HG03108 (cell line): ENCODE measurements around the gene PRUNE1.

Experiments
- ATAC-seq: cut with Tn5 transposase; IDR thresholded peaks from one replicate; pipeline ENCODE4 v1.9.1; 2021; ENCODE audit warnings: moderate library complexity; ENCODE audit not compliant: unreplicated experiment

Gene PRUNE1

DNA sequence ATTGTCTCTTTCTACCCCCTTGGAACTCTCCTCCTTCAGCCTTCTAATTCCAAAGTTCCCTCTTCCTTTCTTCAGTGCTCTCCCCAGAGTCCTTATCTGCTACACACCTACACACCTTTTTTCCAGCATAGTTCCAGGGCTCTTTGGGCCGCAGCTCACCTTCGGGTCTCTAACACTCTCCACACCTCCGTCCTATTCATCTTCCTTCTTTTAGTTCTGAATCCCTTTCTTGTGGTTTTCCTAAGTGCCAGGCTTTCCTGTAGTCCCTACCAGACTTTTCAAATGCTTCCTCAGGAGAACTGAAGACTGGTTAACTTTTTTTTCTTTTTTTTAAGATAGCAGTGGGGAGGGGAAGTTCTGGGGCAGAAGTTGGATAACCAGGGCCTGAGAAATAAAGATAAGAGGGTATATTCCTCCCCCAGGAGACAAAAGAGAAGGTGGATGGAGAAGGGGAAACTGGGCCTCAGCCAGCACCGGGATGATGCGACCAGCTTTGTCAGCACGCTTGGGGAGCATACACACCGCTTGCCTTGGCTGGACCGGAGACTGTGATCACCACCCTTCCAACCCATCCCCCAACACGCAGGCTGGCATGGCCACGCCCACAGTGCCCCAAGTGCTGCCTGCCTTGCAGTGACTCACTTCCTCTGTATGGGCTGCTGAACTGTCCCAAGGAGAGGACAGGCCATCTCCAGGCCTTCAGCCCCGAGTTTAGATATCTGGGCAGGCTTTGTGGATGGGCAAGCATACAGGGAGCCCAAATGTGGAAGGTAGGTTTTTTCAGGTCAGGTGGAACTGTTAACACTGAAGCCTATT lies 31.2 kb upstream of the PRUNE1 start:
- ATAC-seq, result no peak

DNA sequence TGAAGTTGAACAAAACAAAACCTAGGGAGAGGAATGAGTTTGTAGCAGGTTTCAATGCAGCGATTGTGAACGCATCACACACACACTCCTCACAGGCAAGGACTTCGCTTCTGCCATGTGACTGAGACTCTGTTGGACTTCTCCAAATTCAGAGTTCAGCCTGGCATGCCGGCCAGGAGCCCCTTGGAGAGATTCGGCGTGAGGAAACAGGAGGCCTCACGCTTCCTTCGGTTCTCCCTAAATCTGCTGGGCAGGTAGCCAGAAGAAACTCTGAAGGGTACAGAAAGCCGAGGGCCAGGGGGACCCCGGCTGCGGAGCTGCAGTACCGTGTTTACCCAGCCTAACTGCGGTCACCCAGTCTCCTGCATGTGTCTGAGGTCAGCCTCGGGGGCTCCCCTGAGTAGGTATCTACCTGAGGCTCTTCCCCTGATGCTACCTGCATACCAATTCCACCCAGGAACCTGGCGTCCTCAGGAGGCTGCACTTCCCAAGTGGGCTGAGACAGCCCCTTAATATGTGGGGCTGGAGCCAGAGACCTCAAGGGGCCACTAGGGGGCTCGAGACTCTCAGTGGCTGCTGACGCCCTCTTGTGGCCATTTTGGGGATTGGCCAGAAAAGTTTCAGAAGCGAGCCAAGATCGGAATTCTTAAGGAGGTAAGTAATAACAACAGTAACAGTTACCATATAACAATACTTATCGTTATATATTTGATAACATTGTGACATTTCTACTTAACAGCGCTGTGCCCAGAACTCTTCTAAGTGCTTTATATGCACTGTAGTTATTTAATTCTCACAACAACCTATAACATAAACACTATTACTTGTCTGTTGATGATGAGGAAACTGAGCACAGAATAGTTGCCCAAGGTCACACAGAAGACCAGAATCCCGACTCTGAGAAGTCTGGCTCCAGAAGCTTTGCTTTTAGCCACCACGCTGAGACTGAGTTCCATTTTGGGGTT lies 28.9 kb upstream of the PRUNE1 start:
- ATAC-seq, result peak; percentile 37

DNA sequence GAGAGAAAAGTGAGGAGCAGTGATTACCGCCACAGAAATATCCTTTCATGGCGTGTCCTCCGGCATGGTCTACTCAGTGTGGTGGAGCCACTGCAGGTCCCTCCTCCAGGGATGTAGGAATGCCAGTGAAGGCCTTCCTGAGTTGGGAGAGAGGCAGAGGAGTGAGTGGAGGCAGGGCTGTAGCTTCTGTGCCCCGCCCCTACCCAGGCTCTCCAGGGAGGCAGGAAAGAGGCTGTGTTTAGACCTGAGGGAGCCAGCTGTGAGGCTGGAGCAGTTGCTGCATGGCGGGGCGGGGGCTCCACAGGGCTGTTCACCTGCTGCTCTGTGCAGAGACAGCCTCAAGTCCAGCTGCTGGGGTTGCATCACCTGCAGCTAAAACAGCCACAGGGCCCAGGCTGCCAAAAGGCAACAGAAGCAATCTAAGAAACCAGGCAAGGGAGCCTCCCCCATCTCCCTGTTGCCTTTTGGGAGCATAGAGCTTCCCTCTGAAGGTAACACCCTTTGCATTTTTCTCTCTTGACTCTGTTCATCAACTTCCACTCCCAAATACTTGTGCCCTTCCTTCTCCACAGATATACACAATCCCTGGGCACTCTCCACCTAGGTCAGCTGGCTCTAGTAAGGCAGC lies 27.0 kb upstream of the PRUNE1 start:
- ATAC-seq, result no peak

DNA sequence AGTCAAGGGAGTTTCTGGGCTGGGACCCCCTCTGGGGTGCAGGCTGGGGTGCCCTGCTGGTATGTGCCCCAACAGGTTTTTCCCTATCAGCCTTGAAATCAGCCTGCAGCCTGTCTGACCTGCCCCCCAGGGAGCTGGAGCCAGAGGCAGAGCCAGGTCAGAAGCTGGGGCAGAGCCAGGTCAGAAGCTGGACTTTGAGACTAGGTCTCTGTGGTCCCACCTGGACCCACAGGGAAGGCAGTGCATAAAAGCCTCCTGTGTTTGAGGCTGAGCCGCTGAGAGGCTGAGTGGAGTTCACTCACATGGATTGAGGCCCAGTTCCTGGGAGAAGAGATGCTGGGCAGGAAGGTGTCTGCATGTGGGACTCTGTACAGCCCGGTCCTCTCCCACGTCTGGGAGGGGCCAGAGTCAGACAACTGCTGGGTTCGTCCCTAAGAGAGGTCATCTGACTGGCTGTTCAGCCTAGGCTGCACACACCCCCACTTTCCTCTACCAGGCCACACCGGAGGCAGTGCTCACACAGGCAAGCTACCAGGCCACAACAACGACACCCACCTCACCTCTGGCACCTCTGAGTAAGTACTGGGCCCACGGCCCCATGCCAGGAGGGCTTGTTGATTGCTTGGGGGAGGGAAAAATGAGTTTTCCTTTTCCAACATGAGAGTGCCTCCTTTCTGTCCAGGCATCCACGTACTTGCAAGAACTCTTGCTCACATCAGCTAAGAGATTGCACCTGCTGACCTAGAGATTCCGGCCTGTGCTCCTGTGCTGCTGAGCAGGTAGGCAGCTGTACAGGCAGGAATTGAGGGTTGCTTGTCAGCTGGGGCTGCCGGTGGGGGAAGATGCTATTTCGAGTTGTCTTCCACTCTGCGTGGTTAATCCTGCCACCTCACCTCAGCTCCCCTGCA lies 26.2 kb upstream of the PRUNE1 start, which contains the start of gene ANXA9:
TSS of gene ANXA9 (plus strand) at position 488 of the 908 bp plus-strand sequence. CDS start 814 bp downstream, outside the sequence.
- ATAC-seq, result no peak

DNA sequence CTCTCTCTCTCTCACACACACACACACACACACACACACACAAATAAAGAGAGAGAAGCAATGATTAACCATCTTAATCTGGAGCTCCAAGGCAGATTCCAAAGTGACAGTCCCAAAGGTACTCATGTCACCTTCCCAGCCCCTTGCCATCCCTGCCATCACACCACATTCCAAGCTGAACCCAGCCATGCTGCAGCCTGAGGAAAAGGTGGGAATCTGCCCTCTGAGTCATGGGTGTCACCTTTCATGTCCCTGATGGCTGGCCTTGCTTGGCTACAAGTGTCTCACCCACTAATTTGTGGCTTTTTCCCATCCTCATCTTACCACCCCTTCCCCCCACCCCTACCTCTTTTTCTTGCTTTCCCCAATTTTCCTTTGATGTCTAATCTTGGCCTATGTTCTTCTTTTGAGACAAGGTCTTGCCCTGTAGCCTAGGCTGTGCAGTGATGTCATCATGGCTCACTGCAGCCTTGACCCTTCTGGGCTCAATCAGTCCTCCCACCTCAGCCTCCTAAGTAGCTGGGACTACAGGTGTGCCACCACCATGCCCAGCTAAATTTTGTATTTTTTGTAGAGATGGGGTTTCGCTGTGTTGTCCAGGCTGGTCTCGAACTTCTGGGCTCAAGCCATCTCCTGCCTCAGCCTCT lies 22.9 kb upstream of the PRUNE1 start:
- no peak for ATAC-seq

DNA sequence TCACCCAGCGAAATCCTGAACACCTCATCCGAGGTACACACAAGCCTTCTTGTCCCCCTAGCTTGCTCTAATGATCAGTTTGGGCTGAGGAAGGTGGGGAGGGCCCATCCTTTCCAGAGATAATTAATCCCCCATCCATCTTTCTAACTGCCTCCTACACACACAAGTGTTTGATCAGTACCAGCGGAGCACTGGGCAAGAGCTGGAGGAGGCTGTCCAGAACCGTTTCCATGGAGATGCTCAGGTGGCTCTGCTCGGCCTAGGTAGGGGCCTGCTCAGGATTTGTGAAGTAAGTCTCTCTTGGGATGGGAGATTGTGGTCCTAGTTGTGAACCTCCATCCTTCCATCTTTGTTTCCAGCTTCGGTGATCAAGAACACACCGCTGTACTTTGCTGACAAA lies 20.3 kb upstream of the PRUNE1 start:
- no peak for ATAC-seq

DNA sequence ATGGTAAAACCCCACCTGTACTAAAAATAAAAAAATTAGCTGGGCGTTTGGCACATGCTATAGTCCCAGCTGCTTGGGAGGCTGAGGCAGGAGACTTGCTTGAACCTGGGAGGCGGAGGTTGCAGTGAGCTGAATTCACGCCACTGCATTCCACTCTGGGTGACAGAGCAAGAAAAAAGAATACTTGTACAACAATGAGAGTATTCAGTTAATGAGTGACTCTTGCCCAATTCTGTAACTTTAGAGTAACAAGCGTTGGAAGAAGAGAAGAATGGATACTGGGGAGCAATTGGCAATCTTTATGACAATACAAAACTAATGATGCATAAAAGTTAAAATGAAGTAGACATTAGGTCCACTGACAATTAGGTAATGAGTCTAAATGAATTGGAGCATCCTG lies 15.6 kb upstream of the PRUNE1 start:
- ATAC-seq, result no peak

DNA sequence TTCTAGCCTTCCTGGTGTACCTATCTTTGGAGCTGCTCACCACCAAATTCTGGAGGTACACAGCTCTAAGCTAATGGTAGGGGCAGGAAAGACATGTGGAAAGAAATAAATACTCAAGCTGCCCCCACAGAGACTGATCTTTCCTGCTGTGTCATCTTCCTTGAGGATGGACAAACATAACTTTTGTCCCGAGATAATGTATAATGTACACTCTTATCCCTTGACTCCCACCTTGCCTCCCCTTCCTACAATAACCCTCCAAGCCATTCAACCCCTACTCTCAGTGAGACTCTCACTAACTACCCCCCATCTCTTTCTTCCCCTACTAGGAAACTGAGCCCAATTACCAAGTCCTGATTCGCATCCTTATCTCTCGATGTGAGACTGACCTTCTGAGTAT lies 14.0 kb upstream of the PRUNE1 start:
- ATAC-seq, result no peak

DNA sequence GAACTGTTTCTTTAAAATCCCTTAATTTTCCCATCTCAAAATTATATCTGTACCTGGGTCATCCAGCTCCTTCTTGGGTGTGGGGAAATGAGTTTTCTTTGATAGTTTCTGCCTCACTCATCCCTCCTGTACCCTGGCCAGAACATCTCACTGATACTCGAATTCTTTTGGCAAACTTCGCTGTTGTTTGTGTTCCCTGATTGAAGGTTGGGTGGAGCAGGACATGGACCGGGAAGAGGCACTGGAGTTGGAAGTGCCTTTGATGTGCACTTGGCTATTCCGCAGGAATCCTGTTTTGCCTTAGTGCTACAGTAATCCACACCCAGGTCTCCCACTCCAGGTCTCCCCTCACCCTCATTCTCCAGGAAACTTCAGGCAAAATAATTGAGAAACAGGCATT lies 12.8 kb upstream of the PRUNE1 start:
- ATAC-seq, result no peak

DNA sequence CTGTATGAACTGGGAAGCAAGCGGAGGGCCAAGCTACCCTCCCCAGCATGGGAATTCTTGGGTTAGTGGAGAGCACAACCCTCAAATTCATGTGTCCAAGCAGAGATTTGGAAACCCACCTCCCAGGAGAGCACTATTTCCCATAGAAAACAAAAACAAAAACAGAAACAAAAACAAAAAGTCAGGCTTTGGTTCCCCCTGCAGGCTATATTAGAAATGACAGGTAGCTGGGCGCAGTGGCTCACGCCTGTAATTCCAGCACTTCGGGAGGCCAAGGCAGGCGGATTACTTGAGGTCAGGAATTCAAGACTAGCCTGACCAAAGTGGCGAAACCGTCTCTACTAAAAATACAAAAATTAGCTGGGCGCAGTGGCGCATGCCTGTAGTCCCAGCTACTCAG lies 12.4 kb upstream of the PRUNE1 start:
- no peak for ATAC-seq

DNA sequence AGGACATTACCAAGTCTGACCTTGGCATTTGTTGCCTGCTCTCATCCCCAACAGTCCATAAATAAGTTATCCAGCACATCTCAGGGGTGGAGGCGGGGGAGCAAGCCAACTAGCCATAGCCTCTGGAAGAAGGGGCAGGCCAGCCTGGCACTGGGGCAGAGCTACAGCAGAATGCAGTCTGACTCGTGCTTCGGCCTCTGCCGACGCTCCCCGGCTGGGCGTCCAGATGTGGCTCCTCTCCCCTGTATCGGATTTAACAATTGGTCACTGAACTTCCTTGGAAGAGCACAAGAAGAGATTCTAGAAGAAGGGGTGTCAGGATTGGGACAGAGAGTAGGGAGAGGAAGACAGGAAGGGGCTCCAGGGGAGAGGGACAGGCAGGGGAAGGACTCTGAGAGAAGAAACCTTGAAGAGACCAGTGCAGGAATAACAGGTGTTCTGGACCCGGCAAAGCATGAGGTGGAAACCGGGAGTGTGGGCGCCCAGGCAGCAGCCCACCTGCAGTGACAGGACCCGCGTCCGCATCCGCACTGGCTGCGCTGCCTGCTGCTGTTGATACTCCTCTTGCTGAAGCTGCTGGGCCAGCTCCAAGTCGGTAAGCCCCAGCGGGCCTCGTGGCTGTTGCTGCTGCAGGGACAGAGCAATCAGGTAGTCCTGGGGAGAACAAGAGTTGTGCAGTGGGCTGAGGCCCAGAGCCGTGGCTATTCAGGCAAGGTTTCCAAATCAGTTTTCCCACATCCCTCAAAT lies 10.9 kb upstream of the PRUNE1 start:
- no peak for ATAC-seq

DNA sequence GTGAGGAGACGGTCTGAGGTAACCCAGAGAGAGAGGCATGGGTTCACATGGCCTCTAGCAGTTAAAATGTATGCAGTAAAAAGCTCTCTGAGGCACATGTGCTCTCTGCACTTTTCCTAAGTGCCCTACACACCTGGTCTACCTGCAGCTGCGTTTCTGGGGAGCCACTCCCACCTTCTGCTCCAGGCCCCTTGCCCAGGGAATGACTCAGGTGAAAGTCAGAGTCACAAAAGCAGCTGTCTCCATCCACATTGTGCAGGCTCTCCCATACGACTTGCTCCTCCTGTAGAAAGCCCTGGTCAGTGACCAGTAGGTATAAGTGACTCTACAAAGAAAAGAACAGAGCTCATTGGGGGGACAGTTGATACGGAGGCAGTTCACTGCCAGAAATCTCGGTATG lies 10.3 kb upstream of the PRUNE1 start:
- no peak for ATAC-seq

DNA sequence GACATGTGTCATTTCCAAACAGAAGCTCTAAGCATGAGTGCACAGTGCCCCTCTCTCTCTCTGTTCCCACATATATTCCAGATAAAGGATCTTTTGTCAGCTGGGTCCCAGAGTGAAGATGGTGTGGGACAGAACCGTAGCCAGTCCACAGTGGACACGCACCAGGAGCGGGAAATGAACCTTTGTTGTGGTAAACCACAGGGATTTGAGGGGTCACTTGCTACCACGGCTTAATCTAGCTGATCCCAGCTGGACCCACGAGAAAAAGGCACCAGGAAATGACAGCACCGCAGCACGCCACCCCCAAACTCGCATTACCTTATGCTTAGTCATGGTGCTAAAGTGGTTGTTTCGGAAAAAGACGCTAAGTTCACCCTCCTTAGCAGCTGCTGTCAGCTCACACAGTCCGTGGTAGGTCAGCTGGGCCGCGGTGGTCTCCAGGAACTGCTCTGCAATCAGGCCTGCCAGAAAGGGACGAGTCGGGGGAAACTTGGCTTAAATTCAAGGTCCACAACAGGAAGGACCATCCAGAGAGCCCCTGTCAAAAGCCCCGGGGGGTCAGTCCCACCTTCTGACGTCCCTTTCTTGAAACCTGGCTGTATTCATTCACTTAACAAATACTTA lies 9.1 kb upstream of the PRUNE1 start:
- no peak for ATAC-seq

DNA sequence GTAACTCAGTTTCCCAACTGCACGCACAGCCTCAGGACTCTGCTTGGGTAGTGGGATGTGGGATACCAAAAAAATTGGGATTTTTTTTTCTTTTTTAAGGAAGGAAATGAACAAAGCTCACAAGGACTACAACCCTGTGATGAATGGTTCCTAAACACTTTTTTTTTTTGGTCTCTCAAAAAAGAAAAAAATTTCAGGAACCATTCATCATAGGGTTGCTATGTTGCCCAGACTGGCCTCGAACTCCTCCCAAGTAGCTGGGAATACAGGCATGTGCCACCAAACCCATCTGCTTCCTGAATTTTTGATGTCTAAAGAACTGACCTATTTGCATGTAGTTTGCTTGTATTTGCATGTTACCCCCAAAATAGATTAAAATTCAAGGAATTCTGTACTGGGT lies 8.3 kb upstream of the PRUNE1 start:
- no peak for ATAC-seq

DNA sequence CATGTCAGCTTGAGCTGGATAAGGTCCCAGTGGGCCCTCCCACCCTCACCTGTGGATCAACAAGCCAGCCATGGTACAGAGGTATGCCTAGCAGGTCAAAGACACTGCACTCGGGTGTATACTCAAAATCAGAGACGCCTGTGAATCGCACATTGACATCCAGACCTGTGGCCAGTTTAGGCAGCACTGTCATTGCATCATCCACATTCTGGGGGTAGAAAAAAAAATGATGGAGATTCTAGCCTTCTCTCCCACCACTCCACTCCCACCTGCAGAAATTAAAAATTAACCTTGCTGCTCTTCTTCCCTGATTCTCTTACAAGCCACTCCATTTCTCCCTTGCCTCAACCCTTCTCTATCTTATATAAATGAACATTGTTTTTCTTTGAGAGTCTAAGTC lies 7.8 kb upstream of the PRUNE1 start:
- ATAC-seq, result no peak

DNA sequence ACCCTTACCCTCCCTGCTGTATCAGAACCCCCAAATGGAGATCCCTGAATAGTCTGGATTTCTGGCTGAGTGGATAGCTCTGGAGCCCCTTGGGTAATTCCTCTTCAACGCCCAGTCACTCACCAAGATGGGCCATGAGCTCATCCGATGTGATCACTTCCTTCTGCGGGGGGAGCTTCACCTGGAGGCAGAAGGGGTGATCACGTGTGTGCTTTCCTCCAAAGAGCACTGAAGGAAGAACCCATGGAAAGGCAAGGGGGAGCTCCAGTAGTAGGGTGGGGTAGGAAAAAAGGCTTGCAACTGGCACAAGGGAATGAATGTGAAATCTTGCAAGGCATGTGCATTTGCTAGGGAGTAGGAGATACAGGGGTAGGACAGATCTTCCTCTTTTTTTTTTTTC lies 6.6 kb upstream of the PRUNE1 start:
- no peak for ATAC-seq

DNA sequence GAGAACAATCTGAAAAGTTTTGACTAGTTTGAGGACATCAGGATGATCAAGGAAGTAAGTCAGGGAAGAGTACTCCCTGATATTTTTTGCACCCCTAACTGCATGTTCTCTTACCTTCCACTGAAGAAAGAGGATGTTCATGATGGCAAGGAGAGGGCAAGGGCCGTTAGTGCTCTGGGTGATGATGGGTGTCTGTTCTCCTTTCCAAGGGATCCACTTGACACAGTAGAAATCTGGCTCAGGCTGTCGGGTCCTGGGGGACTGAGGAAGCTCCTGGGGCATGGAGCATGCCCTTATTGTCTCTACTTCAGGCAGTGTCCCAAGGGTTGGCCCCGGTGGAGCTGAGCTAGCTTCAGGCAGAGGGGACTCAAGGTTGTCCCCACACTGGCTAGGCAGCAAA lies 6.2 kb upstream of the PRUNE1 start:
- no peak for ATAC-seq

DNA sequence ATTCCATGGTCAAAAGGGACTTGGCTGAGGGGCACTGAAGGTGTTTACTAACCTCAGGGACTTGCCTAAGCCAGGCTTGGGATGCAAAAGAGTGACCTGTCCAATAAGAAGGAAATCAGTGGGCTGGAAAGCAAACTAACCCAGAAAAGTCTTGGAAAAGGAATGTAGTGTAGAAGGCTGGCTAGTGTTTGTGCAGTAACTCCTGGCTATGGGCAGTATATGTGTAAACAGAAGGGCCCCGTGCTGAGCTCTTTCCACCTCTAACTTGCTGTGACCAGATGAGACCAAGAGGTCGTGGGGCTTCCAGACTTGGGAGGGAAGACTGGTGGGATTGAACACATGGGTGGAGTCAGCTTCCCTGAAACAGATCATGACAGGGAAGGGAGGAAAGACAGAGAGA lies 5.6 kb upstream of the PRUNE1 start:
- ATAC-seq, result no peak

DNA sequence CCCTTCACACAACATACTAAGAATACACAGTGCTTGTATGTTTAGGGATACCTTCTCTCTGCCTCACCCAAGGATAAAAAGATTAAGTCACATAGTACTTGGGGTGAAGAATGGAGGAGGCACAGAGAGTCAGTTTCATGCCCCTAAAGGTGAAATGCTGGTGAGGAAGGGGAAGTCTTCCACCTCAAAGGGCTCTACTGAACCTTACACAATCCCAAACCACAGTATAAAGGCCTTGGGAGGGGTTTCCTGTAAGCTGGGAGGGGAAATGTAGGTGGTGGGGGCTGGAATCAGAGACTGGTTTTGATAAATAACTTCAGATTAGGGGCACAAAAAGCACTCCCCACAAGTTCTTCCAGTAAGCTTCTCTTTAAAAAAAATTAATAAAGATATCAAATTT lies 5.1 kb upstream of the PRUNE1 start:
- no peak for ATAC-seq
